ENCODE results near the gene KRT82. TPM values are rescaled to one million over a fixed set of nuclear protein-coding genes. Genes with fewer than 3 reads are reported as not detected.

The KRT82 gene
- total and polyA plus RNA-seq, 2 experiments from 2014 or later, result not detected

DNA sequence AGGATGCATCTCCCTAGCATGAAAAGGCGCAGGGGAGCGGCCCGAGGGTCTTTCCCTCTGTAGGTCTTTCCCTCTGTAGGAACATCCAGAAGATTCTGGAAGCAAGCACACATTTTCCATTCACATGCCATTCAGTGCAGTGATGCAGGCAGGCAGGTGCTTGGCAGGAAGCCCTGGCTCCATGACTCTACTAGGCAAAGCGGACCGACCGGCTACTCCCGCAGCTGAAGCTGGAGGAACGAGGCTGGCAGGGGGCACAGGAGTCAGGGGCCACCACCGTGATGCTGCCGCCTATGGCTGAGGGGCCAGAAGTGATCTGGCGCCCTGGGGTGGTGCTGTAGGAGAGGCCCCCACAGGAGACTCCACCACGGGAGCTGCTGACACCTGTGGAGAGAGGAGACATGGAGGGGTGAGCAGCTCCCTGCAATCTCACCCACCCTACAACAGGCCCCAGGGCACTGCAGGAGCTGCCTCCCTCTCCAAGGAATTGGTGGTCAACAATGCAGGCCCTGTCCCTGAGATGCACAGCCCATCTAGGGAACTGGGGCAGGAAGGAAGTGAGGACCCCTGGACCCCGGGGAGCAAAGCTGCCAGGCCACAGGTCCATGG lies 45.4 kb downstream of the KRT82 start:
- Histone ChIP-seq H3K27ac (no peak overlapping the region), H3K27me3 (no peaks in the 10 kb centered on the region)

DNA sequence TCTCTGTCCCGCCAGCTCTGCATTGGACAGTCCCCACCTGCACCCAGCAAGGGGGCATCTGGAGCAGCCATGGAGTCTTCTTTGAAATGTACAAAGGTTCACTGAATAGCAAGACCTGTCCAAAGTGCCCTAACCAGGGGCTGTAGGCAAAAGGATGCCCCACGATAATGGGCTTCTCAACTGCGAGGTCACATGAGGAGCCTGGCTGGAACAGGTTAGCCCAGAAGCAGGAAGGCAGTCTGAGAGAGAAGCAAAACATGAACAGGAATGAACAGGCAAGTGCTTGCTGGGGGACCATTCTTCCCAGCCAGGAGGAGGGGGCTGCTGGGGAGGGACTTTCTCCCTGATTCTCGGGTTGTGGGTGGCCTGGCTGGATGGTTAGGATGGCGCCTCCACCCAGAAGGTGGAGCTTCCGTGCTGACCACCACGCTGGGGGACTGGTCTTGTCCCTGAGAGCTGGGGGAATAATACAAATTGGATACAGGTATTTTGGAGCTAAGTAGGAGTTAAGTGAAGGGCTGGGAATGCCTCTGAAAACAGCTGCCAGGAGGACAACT lies 46.0 kb downstream of the KRT82 start:
- Histone ChIP-seq H3K36me3 (replicated peaks; ENCODE audit: insufficient read depth, low read depth) (no peaks in the 10 kb centered on the region), H3K9me2 (replicated peaks; ENCODE audit: insufficient read depth) (no peaks in the 10 kb centered on the region), H3K27me3 (no peaks in the 10 kb centered on the region), H3K9me3 (ENCODE audit: low read depth) (no peaks in the 10 kb centered on the region), H4K20me1 (ENCODE audit: insufficient read depth, poor library complexity, severe bottlenecking) (no peaks in the 10 kb centered on the region), H3K27ac (no peak overlapping the region), H3K4me2 (no peak overlapping the region), H3K4me3 (no peak overlapping the region), H3K79me2 (no peaks in the 10 kb centered on the region), H3K4me1 (ENCODE audit: insufficient read depth) (no peaks in the 10 kb centered on the region), H2AFZ (no peak overlapping the region)
- DNase-seq (ENCODE audit: low spot score), result no peak
- TF ChIP-seq EZH2 (IDR thresholded peaks at IDR 0.05; ENCODE audit: borderline replicate concordance) (no peak), EZH2phosphoT487 (IDR thresholded peaks at IDR 0.05; ENCODE audit: low read depth, severe bottlenecking, unreplicated experiment) (no peak)
- TF ChIP-seq, protein P1, sequence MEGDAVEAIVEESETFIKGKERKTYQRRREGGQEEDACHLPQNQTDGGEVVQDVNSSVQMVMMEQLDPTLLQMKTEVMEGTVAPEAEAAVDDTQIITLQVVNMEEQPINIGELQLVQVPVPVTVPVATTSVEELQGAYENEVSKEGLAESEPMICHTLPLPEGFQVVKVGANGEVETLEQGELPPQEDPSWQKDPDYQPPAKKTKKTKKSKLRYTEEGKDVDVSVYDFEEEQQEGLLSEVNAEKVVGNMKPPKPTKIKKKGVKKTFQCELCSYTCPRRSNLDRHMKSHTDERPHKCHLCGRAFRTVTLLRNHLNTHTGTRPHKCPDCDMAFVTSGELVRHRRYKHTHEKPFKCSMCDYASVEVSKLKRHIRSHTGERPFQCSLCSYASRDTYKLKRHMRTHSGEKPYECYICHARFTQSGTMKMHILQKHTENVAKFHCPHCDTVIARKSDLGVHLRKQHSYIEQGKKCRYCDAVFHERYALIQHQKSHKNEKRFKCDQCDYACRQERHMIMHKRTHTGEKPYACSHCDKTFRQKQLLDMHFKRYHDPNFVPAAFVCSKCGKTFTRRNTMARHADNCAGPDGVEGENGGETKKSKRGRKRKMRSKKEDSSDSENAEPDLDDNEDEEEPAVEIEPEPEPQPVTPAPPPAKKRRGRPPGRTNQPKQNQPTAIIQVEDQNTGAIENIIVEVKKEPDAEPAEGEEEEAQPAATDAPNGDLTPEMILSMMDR (IDR thresholded peaks at IDR 0.05; ENCODE audit: poor library complexity), result no peak
- 88% methylated on average over 7 of the region's 7 CpGs for WGBS (ENCODE audit: low lambda C conversion rate, missing lambda C conversion rate)

More for the DNA sequence above, 45.4 kb downstream of the KRT82 start:
- Histone ChIP-seq H2AFZ (no peak overlapping the region), H3K4me2 (no peak overlapping the region), H3K9me3 (ENCODE audit: low read depth) (no peaks in the 10 kb centered on the region), H3K4me3 (no peak overlapping the region), H3K36me3 (replicated peaks; ENCODE audit: insufficient read depth, low read depth) (no peaks in the 10 kb centered on the region), H3K9me2 (replicated peaks; ENCODE audit: insufficient read depth) (no peaks in the 10 kb centered on the region), H3K4me1 (ENCODE audit: insufficient read depth) (no peaks in the 10 kb centered on the region), H3K79me2 (no peaks in the 10 kb centered on the region), H4K20me1 (ENCODE audit: insufficient read depth, poor library complexity, severe bottlenecking) (no peaks in the 10 kb centered on the region)
- WGBS (ENCODE audit: low lambda C conversion rate, missing lambda C conversion rate), result 90% methylated on average over 13 of the region's 13 CpGs
- TF ChIP-seq, protein P1 (IDR thresholded peaks at IDR 0.05; ENCODE audit: poor library complexity), result no peak
- no peak for TF ChIP-seq EZH2 (IDR thresholded peaks at IDR 0.05; ENCODE audit: borderline replicate concordance)
- no peak for TF ChIP-seq EZH2phosphoT487 (IDR thresholded peaks at IDR 0.05; ENCODE audit: low read depth, severe bottlenecking, unreplicated experiment)
- no peak for DNase-seq (ENCODE audit: low spot score)

DNA sequence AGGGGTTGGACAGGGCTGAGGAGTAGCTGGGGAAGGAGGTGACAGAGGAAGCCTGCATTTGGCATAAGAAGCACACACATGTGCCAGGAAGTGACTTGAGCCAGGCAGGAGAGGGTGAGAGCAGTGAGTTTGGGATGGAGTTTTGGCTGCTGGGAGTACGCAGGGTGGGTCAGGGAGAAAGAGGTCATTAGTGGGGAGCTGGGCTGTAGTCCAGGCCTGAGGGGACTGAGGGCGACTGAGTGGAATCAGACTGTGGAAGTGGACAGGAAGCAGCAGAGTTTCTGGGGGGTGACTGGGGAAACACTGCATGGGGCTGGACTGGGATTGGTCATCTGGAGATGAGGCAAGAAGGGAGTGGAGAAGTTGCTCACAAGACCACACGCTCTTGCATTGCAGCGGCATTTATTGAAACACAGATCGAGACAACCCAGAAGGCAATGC lies 46.5 kb downstream of the KRT82 start:
- Histone ChIP-seq H3K9me2 (replicated peaks; ENCODE audit: insufficient read depth) (no peaks in the 10 kb centered on the region), H3K4me1 (ENCODE audit: insufficient read depth) (no peaks in the 10 kb centered on the region), H3K4me2 (no peak overlapping the region), H3K9me3 (ENCODE audit: low read depth) (no peaks in the 10 kb centered on the region), H3K4me3 (no peak overlapping the region), H3K27me3 (no peaks in the 10 kb centered on the region), H4K20me1 (ENCODE audit: insufficient read depth, poor library complexity, severe bottlenecking) (no peaks in the 10 kb centered on the region), H3K36me3 (replicated peaks; ENCODE audit: insufficient read depth, low read depth) (no peaks in the 10 kb centered on the region), H3K79me2 (no peaks in the 10 kb centered on the region), H3K27ac (no peak overlapping the region), H2AFZ (no peak overlapping the region)
- 94% methylated on average over 5 of the region's 5 CpGs for WGBS (ENCODE audit: low lambda C conversion rate, missing lambda C conversion rate)
- TF ChIP-seq EZH2phosphoT487 (IDR thresholded peaks at IDR 0.05; ENCODE audit: low read depth, severe bottlenecking, unreplicated experiment), result no peak
- TF ChIP-seq, protein P1 (IDR thresholded peaks at IDR 0.05; ENCODE audit: poor library complexity), result no peak
- no peak for TF ChIP-seq EZH2 (IDR thresholded peaks at IDR 0.05; ENCODE audit: borderline replicate concordance)
- no peak for DNase-seq (ENCODE audit: low spot score)

Measured in hepatocyte (in vitro differentiated cells).